Measurements from ENCODE around the gene CLEC16A. TPM values are rescaled to one million over a fixed set of nuclear protein-coding genes. Genes with fewer than 3 reads are reported as not detected.

Gene CLEC16A
- total RNA-seq, 1 donor from 2014 or later, result 19.8 TPM

DNA sequence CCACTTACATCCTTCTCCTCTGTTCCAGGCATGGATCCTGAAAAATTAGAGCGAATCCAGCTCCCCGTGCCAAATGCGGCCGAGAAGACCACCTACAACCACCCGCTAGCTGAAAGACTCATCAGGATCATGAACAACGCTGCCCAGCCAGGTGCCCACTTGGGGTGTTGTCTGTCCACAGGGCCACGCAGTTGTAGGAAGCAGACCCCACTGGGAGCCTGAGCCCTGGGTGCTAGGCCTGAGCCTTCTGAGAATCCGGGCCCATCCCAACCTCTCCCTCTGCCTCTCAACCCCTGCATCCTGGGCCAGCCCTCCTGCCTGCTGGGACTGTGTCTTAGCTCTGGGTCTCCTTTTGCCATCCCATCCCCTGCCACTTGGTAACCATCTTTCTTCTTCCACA, 95.4 kb downstream of the CLEC16A start:
- DNase-seq (ENCODE audit: low read depth), result no peak
- no peak overlapping the region for H3K4me3 ChIP-seq (ENCODE audit: low read depth, low read length)
- TF ChIP-seq, protein P1, sequence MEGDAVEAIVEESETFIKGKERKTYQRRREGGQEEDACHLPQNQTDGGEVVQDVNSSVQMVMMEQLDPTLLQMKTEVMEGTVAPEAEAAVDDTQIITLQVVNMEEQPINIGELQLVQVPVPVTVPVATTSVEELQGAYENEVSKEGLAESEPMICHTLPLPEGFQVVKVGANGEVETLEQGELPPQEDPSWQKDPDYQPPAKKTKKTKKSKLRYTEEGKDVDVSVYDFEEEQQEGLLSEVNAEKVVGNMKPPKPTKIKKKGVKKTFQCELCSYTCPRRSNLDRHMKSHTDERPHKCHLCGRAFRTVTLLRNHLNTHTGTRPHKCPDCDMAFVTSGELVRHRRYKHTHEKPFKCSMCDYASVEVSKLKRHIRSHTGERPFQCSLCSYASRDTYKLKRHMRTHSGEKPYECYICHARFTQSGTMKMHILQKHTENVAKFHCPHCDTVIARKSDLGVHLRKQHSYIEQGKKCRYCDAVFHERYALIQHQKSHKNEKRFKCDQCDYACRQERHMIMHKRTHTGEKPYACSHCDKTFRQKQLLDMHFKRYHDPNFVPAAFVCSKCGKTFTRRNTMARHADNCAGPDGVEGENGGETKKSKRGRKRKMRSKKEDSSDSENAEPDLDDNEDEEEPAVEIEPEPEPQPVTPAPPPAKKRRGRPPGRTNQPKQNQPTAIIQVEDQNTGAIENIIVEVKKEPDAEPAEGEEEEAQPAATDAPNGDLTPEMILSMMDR (IDR thresholded peaks at IDR 0.05; ENCODE audit: insufficient read depth, low read length, poor library complexity, severe bottlenecking), result no peak
- no peaks in the 10 kb centered on the region for H3K27me3 ChIP-seq (ENCODE audit: control insufficient read depth, insufficient read depth, low read length)
- H3K36me3 ChIP-seq (ENCODE audit: control insufficient read depth, insufficient read depth, low read length), result peaks cover 2% of the 10 kb centered on the region

DNA sequence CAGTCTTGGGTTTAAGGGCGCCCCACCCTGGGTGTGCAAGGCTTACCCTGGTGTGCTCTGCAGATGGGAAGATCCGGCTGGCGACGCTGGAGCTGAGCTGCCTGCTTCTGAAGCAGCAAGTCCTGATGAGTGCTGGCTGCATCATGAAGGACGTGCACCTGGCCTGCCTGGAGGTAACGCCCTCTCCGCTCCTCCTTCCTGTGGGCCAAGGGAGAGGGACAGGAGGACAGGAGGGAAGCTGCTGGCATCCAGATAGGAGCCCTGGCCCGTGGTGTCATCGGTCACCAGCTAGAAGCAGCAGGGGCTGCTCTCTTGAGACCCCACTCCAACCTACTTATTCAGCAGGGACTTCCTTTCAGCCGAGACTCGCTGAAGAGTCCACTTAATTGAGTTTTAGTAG, 97.8 kb downstream of the CLEC16A start:
- H3K27me3 ChIP-seq (ENCODE audit: control insufficient read depth, insufficient read depth, low read length), result no peaks in the 10 kb centered on the region
- no peak overlapping the region for H3K4me3 ChIP-seq (ENCODE audit: low read depth, low read length)
- TF ChIP-seq, protein P1 (IDR thresholded peaks at IDR 0.05; ENCODE audit: insufficient read depth, low read length, poor library complexity, severe bottlenecking), result no peak
- H3K36me3 ChIP-seq (ENCODE audit: control insufficient read depth, insufficient read depth, low read length), result peaks cover 2% of the 10 kb centered on the region
- no peak for DNase-seq (ENCODE audit: low read depth)

DNA sequence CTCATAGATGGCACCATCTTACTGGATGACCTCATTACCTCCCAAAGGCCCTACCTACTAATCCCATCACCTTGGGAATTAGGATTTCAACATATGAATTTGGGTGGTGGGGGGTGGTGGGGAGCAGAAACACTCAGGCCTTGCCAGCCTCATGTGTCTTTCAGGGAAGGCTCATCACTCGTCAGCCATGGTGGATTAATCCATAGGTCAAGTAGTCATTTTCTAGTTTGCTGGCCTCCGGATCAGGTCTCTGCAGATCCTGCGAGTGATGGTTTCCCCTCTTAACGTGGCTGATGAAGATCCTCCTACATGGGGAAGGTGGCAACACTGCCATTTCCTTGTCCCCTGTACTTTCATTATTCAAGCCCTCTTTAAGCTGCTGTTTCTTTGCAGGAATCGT, 101.1 kb downstream of the CLEC16A start:
- Histone ChIP-seq H3K36me3 (ENCODE audit: control insufficient read depth, insufficient read depth, low read length) (no peaks in the 10 kb centered on the region), H3K27me3 (ENCODE audit: control insufficient read depth, insufficient read depth, low read length) (no peaks in the 10 kb centered on the region), H3K4me3 (ENCODE audit: low read depth, low read length) (no peak overlapping the region)
- TF ChIP-seq, protein P1 (IDR thresholded peaks at IDR 0.05; ENCODE audit: insufficient read depth, low read length, poor library complexity, severe bottlenecking), result no peak
- DNase-seq (ENCODE audit: low read depth), result no peak

DNA sequence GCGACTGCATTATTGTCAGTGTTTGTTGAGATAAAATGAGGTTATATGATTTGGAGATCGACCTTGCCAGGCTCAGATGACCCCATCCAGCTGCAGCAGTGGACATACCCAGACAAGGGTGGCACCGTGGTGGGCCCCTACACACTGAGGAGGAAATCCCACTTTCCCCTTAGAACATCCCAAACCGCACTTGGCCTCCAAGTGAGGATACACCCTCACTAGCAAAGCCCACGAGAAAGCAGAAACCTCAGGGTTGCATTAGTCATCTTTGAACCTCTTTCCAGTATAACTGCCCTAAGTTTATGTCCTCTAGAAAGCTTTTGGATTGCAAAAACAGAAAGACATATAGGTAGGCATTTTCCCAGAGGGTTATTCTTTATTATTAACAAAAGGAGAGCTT, 101.5 kb downstream of the CLEC16A start:
- no peak for DNase-seq (ENCODE audit: low read depth)
- Histone ChIP-seq H3K27me3 (ENCODE audit: control insufficient read depth, insufficient read depth, low read length) (no peaks in the 10 kb centered on the region), H3K36me3 (ENCODE audit: control insufficient read depth, insufficient read depth, low read length) (no peaks in the 10 kb centered on the region), H3K4me3 (ENCODE audit: low read depth, low read length) (no peak overlapping the region)
- TF ChIP-seq, protein P1 (IDR thresholded peaks at IDR 0.05; ENCODE audit: insufficient read depth, low read length, poor library complexity, severe bottlenecking), result no peak

DNA sequence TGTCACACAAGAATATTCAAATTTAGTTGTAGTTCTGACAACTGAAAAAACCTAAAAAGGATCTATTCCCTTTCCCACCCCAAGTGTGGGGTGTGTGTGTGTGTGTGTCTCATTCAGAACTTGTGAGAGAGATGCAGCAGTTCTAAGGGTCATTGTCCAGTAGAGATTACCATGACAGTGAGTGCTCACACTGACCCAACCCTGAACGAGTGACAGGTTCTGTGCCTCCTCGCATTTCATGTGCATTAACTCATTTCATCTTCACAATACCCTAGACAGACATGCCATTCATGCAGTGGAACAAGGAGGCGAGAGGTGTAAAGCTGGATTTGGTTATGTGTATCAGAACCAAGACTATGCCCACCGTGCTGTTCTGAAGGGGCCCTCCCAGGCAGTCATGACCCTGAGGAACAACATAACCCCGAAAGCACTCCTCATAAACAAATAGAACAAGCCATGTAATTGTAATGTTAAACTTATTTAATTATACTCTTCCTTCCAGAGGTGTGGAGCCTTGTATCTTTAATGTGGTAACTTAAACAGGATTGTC, 102.1 kb downstream of the CLEC16A start:
- Histone ChIP-seq H3K36me3 (ENCODE audit: control insufficient read depth, insufficient read depth, low read length) (no peaks in the 10 kb centered on the region), H3K4me3 (ENCODE audit: low read depth, low read length) (no peak overlapping the region), H3K27me3 (ENCODE audit: control insufficient read depth, insufficient read depth, low read length) (no peaks in the 10 kb centered on the region)
- TF ChIP-seq, protein P1 (IDR thresholded peaks at IDR 0.05; ENCODE audit: insufficient read depth, low read length, poor library complexity, severe bottlenecking), result no peak
- DNase-seq (ENCODE audit: low read depth), result no peak

DNA sequence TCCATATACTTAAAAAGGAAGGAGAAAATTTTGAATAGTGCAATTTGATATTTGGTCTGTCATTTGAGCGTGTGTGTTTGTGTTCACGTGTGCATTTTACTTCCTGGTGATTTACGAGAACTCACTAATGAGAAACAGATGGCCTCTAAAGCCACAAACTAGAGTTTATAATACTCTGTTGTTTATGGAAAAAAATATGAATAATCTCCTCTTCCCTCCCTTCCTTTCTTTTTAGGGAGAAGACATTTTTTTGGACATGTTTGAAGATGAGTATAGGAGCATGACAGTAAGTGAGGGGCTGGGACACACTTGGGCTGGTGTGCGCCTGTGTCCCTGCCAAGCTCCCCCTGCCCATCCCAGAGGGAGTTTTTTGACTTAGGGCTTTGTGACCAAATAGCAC, 102.7 kb downstream of the CLEC16A start:
- no peak for DNase-seq (ENCODE audit: low read depth)
- Histone ChIP-seq H3K27me3 (ENCODE audit: control insufficient read depth, insufficient read depth, low read length) (no peaks in the 10 kb centered on the region), H3K4me3 (ENCODE audit: low read depth, low read length) (no peak overlapping the region), H3K36me3 (ENCODE audit: control insufficient read depth, insufficient read depth, low read length) (no peaks in the 10 kb centered on the region)
- TF ChIP-seq, protein P1 (IDR thresholded peaks at IDR 0.05; ENCODE audit: insufficient read depth, low read length, poor library complexity, severe bottlenecking), result no peak
